ENCODE results near the gene ABCA12.

- no peak for TF ChIP-seq CTCF (IDR thresholded peaks at IDR 0.05)
- no peak for TF ChIP-seq POLR2A (IDR thresholded peaks at IDR 0.05)
Measured at GRCh38 chr2:215052404-215052803, 86.0 kb downstream of the ABCA12 start.

All from lower leg skin (tissue), 3 donors.